CD14-positive monocyte (primary cell): ENCODE measurements around the gene AIG1. TPM values are rescaled to one million over a fixed set of nuclear protein-coding genes. Genes with fewer than 3 reads are reported as not detected.

Experiments used
- DNase-seq, 3 donors: peaks; one replicate each; pipeline ENCODE4 v3.0.0-alpha.2; 2011 to 2022
- H2AFZ ChIP-seq: 2 replicates; pipeline ENCODE4 v1.6.0; 2012; ENCODE audit warnings: mild to moderate bottlenecking, low read depth, low read length, inconsistent platforms; ENCODE audit not compliant: insufficient read depth, poor library complexity, severe bottlenecking
- H3K27ac ChIP-seq, 2 donors: 1 replicate in 1 of 2; 2 replicates in 1 of 2; pipeline ENCODE4 v1.5.1; 2012 to 2013; ENCODE audit warnings: low read length in 2 of 2, control low read depth in 1 of 2, inconsistent platforms in 1 of 2, low read depth in 1 of 2, mild to moderate bottlenecking in 1 of 2
- H3K27me3 ChIP-seq, 2 donors: one replicate each; pipeline versions ENCODE4 v1.6.0 to v1.6.1; 2011 to 2013; ENCODE audit warnings: low read length in 2 of 2; ENCODE audit not compliant: control insufficient read depth in 2 of 2, insufficient read depth in 2 of 2
- H3K36me3 ChIP-seq, 2 donors: replicated peaks in 1 of 2; 1 replicate in 1 of 2; 2 replicates in 1 of 2; pipeline versions ENCODE4 v1.5.1 to v1.6.1; 2012 to 2013; ENCODE audit warnings: low read length in 2 of 2, control low read depth in 1 of 2, inconsistent platforms in 1 of 2, mild to moderate bottlenecking in 1 of 2; ENCODE audit not compliant: insufficient read depth in 2 of 2, control insufficient read depth in 1 of 2
- H3K4me1 ChIP-seq, 2 donors: 1 replicate in 1 of 2; 2 replicates in 1 of 2; pipeline versions ENCODE4 v1.5.1 to v1.6.1; 2012 to 2013; ENCODE audit warnings: low read length in 2 of 2, control low read depth in 1 of 2, inconsistent platforms in 1 of 2, mild to moderate bottlenecking in 1 of 2, moderate library complexity in 1 of 2; ENCODE audit not compliant: insufficient read depth in 2 of 2, control insufficient read depth in 1 of 2
- H3K4me2 ChIP-seq: replicated peaks from 2 replicates; pipeline ENCODE3; 2012; ENCODE audit warnings: low read length, moderate library complexity, mild to moderate bottlenecking; ENCODE audit not compliant: poor library complexity, severe bottlenecking; ENCODE audit errors: extremely low read depth
- H3K4me3 ChIP-seq, 3 experiments: fragments of 200-600 bp in 1 of 3; sonication (generic) in 1 of 3; replicated peaks in 1 of 3; 1 replicate in 2 of 3; 2 replicates in 1 of 3; pipeline ENCODE4 v1.5.1; 2011 to 2013; ENCODE audit warnings: low read length in 3 of 3, mild to moderate bottlenecking in 3 of 3, control low read depth in 2 of 3, low read depth in 2 of 3, inconsistent platforms in 1 of 3, moderate library complexity in 1 of 3
- H3K79me2 ChIP-seq: 2 replicates; pipeline ENCODE4 v1.6.0; 2012; ENCODE audit warnings: mild to moderate bottlenecking, control low read depth, inconsistent platforms, low read length, moderate library complexity; ENCODE audit not compliant: insufficient read depth
- H3K9ac ChIP-seq: 2 replicates; pipeline ENCODE4 v1.6.0; 2017; ENCODE audit warnings: low read length, mild to moderate bottlenecking; ENCODE audit not compliant: insufficient read depth, poor library complexity, severe bottlenecking
- H3K9me3 ChIP-seq, 2 donors: replicated peaks in 1 of 2; 1 replicate in 1 of 2; 2 replicates in 1 of 2; pipeline versions ENCODE4 v1.5.1 to v1.6.1; 2012 to 2013; ENCODE audit warnings: low read length in 2 of 2, control low read depth in 1 of 2; ENCODE audit not compliant: control insufficient read depth in 1 of 2, insufficient read depth in 1 of 2
- H4K20me1 ChIP-seq: 2 replicates; pipeline ENCODE4 v1.6.0; 2012; ENCODE audit warnings: mild to moderate bottlenecking, low read length, control low read depth, moderate library complexity; ENCODE audit not compliant: insufficient read depth
- H3K27ac Mint-ChIP-seq, 7 donors: one replicate each; pipeline ENCODE4 v1.8.0; 2020; ENCODE audit warnings: mild to moderate bottlenecking in 7 of 7, mixed read lengths in 7 of 7, moderate library complexity in 6 of 7, inconsistent platforms in 2 of 7
- H3K27me3 Mint-ChIP-seq, 3 donors: one replicate each; pipeline ENCODE4 v1.8.0; 2021 to 2022; ENCODE audit warnings: low read depth in 3 of 3, mild to moderate bottlenecking in 3 of 3, mixed read lengths in 3 of 3, moderate library complexity in 3 of 3, inconsistent platforms in 1 of 3
- H3K36me3 Mint-ChIP-seq, 2 donors: one replicate each; pipeline ENCODE4 v1.8.0; 2020; ENCODE audit warnings: mixed read lengths in 2 of 2, inconsistent platforms in 1 of 2, mild to moderate bottlenecking in 1 of 2
- H3K4me1 Mint-ChIP-seq: one replicate; pipeline ENCODE4 v1.8.0; 2020; ENCODE audit warnings: mild to moderate bottlenecking, mixed read lengths
- H3K4me3 Mint-ChIP-seq, 2 donors: one replicate each; pipeline ENCODE4 v1.8.0; 2020; ENCODE audit warnings: mild to moderate bottlenecking in 2 of 2, mixed read lengths in 2 of 2, moderate library complexity in 1 of 2
- H3K9me3 Mint-ChIP-seq, 7 donors: one replicate each; pipeline ENCODE4 v1.8.0; 2020 to 2022; ENCODE audit warnings: mixed read lengths in 7 of 7, mild to moderate bottlenecking in 6 of 7, moderate library complexity in 6 of 7, inconsistent platforms in 2 of 7
- CTCF ChIP-seq: fragments of 200-600 bp; IDR thresholded peaks from one replicate; pipeline ENCODE4 v1.8.0; 2022; ENCODE audit warnings: antibody characterized with exemption, mild to moderate bottlenecking
- WGBS: methylation state at CpG from one replicate; pipeline ENCODE4 v1.1.5; 2013; ENCODE audit warnings: missing lambda C conversion rate; ENCODE audit not compliant: insufficient coverage; 5-methylcytosine and 5-hydroxymethylcytosine counted together
- intact Hi-C, 2 donors: fragments of 100-400 bp; cut with micrococcal nuclease; formaldehyde crosslinking; loops; one replicate each; pipeline versions ENCODE4 v1.15.0 to v1.15.1; 2023
- polyA plus RNA-seq, 3 donors: library from polyadenylated mRNA; depleted of rRNA in 1 of 3; unstranded in 2 of 3; stranded (reverse) in 1 of 3; fragments of 300-500 nt in 2 of 3; fragments of >200 nt in 1 of 3; fragmentation: Illumina TruSeq in 2 of 3; gene quantifications; 1 replicate in 2 of 3; 2 replicates in 1 of 3; pipeline ENCODE4 v1.2.3, GENCODE V29; 2012 to 2021

Gene AIG1
- polyA plus RNA-seq, 3 donors, result 6.7 to 7.6 (median 6.8) TPM

- Mint-ChIP-seq H3K9me3 (peaks cover 0 to 8% (median 3%) of the 10 kb centered on the region in 7 donors), H3K36me3 (no peaks in the 10 kb centered on the region), H3K4me1 (no peaks in the 10 kb centered on the region), H3K27ac (no peak overlapping the region), H3K27me3 (peaks cover 0 to 2% (median 2%) of the 10 kb centered on the region in 3 donors), H3K4me3 (peak overlapping the region in 1 of 2 donors; percentile 25)
- Histone ChIP-seq H3K27me3 (no peaks in the 10 kb centered on the region), H3K4me2 (no peak overlapping the region), H3K79me2 (no peaks in the 10 kb centered on the region), H3K4me1 (no peaks in the 10 kb centered on the region), H3K36me3 (no peaks in the 10 kb centered on the region), H4K20me1 (no peaks in the 10 kb centered on the region), H3K4me3 (no peak overlapping the region), H3K27ac (no peak overlapping the region), H3K9me3 (peaks cover 0 to 4% of the 10 kb centered on the region in 2 donors), H2AFZ (no peak overlapping the region), H3K9ac (no peak overlapping the region)
- no peak for TF ChIP-seq CTCF
- intact Hi-C loops, result no loop called here
- no peak for DNase-seq
- 100% methylated on average over 1 of the region's 3 CpGs for WGBS
These were observed 329.6 kb downstream of the AIG1 start for GRCh38 chr6:143390278-143390677.

Other genes with a start within 250 kb of the AIG1 start
- 1 to 10 TPM in 1 of 3 donors, under 1 TPM in 2; 0.16 to 1.4 (median 0.64) TPM for gene HIVEP2, start 115.7 kb upstream of the AIG1 start, polyA plus RNA-seq